GM19395 (cell line): ENCODE data around the gene CCN6.

Experiments
- ATAC-seq: cut with Tn5 transposase; IDR thresholded peaks from one replicate; pipeline ENCODE4 v1.9.1; 2021; ENCODE audit warnings: mild to moderate bottlenecking, moderate library complexity; ENCODE audit not compliant: unreplicated experiment

The CCN6 gene

GRCh38 chr6:112113431-112113830 is 59.5 kb downstream of the CCN6 start:
- ATAC-seq, result no peak

GRCh38 chr6:112113918-112114317 is 60.0 kb downstream of the CCN6 start:
- ATAC-seq, result no peak

- no peak for ATAC-seq
Measured at GRCh38 chr6:112114577-112115223, 60.8 kb downstream of the CCN6 start.

- no peak for ATAC-seq
Measured at GRCh38 chr6:112116221-112116620, 62.3 kb downstream of the CCN6 start.

- no peak for ATAC-seq
Measured at GRCh38 chr6:112117554-112117953, 63.6 kb downstream of the CCN6 start.

- ATAC-seq, result no peak
Measured at GRCh38 chr6:112118034-112118433, 64.1 kb downstream of the CCN6 start.
